Activated CD8-positive, alpha-beta T cell treated with anti-CD3 and anti-CD28 coated beads, Interleukin-2, amount 10 ng/mL, durations not matched to agents 7 days and 5 days (primary cell): ENCODE results near the gene NUP37. TPM values are rescaled to one million over a fixed set of nuclear protein-coding genes. Genes with fewer than 3 reads are reported as not detected.
"Not testable (repeated sequence)": the region's sequence is repeated elsewhere in the genome, so short reads cannot be mapped to it uniquely, and the experiment has no call there.

Experiments
- ATAC-seq: fragments of 150-1000 bp; cut with Tn5 transposase; one replicate; pipeline ENCODE4 v1.10.0; 2021; ENCODE audit warnings: moderate library complexity
- CTCF ChIA-PET: fragments of 350-600 bp; sonication (Branson Sonifier 250); formaldehyde crosslinking; loops from one replicate; lab custom pipeline; 2021; ENCODE audit warnings: antibody characterized with exemption; lab: Charles Lee
- POLR2A ChIA-PET: fragments of 350-600 bp; sonication (Branson Sonifier 250); formaldehyde crosslinking; loops from one replicate; lab custom pipeline; 2021; ENCODE audit warnings: antibody characterized with exemption; lab: Charles Lee
- DNase-seq: peaks from one replicate; pipeline ENCODE4 v3.0.0-alpha.2; 2020
- H3K27ac Mint-ChIP-seq: one replicate; pipeline ENCODE4 v1.8.0; 2021; ENCODE audit warnings: mild to moderate bottlenecking, mixed read lengths
- H3K27me3 Mint-ChIP-seq: one replicate; pipeline ENCODE4 v1.8.0; 2021; ENCODE audit warnings: low read depth, mixed read lengths
- H3K36me3 Mint-ChIP-seq: one replicate; pipeline ENCODE4 v1.8.0; 2021; ENCODE audit warnings: low read depth, mixed read lengths
- H3K4me1 Mint-ChIP-seq: one replicate; pipeline ENCODE4 v1.8.0; 2021; ENCODE audit warnings: low read depth, mixed read lengths
- H3K4me3 Mint-ChIP-seq: one replicate; pipeline ENCODE4 v1.8.0; 2021; ENCODE audit warnings: mild to moderate bottlenecking, mixed read lengths
- H3K9me3 Mint-ChIP-seq: one replicate; pipeline ENCODE4 v1.8.0; 2022; ENCODE audit warnings: mixed read lengths; ENCODE audit not compliant: insufficient read depth
- total RNA-seq, 2 experiments: library from RNA; stranded (reverse); gene quantifications; one replicate each; pipeline ENCODE4 v1.2.3, GENCODE V29; 2021

Gene NUP37
- total RNA-seq, 2 experiments from 2014 or later, result 66.4 to 70.2 TPM

DNA sequence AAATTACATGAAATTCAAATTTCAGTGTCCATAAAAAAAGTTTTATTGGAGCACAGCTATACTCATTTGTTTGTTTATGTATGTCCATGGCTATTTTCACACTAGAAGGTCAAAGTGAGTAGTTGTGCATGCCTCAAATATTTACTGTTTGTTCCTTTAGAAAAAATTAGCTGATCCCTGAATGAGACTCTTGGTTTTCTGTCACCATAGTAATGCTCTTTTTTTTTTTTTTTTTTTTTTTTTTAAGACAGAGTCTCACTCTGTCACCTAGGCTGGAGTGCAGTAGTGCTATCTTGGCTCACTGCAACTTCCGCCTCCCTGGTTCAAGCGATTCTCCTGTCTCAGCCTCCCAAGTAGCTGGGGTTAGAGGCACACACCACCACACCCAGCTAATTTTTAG lies 1.4 kb upstream of the NUP37 start:
- not testable (repeated sequence) for H3K9me3 Mint-ChIP-seq, DNase-seq, H3K27me3 Mint-ChIP-seq, ATAC-seq
- H3K27ac Mint-ChIP-seq, result peak overlapping the region; percentile 87
- ChIA-PET POLR2A (interaction anchor here (2.9 kb wide), 1 partner anchor 60 kb away, joined by 17 read pairs; the partner anchor contains the start of gene WASHC3), CTCF (interaction anchor here (1.9 to 2.4 kb wide), 3 partner anchors 26 to 181 kb away, joined by 4 to 8 read pairs (median 5); no protein-coding TSS in a partner anchor)
- H3K4me3 Mint-ChIP-seq, result peak overlapping the region; percentile 84
- peaks cover 42% of the 10 kb centered on the region for H3K4me1 Mint-ChIP-seq
- peaks cover 39% of the 10 kb centered on the region for H3K36me3 Mint-ChIP-seq

DNA sequence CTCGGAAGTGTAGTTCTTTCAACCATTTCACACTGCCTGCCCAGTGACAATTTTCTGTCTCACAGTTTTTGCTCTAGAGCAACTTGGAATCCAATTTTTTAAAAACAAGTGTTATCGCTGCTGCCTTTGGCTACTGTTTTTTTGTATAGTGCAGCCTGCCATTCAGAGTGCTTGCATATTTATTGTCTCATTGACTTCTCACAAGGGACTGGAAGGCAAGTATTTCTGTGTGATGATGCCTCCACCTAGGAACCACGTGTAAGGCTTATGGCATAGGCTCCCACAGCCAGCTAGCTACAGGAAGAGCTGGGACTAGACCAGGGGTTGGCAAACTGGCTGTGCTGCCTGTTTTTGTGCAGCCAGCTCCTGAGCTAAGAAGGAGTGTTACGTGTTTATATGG lies 972 bp upstream of the NUP37 start:
- Mint-ChIP-seq H3K36me3 (peaks cover 39% of the 10 kb centered on the region), H3K27ac (peak overlapping the region; percentile 87), H3K4me1 (peaks cover 44% of the 10 kb centered on the region), H3K9me3 (no peaks in the 10 kb centered on the region), H3K27me3 (no peaks in the 10 kb centered on the region), H3K4me3 (peak overlapping the region; percentile 84)
- ATAC-seq, result no peak
- POLR2A ChIA-PET, result interaction anchor here (2.9 kb wide), 1 partner anchor 59 kb away, joined by 17 read pairs; the partner anchor contains the start of gene WASHC3
- DNase-seq, result peak; percentile 28
- CTCF ChIA-PET, result interaction anchor here (0.6 to 2.4 kb wide), 5 partner anchors 25 to 362 kb away, joined by 3 to 8 read pairs (median 5); no protein-coding TSS in a partner anchor

DNA sequence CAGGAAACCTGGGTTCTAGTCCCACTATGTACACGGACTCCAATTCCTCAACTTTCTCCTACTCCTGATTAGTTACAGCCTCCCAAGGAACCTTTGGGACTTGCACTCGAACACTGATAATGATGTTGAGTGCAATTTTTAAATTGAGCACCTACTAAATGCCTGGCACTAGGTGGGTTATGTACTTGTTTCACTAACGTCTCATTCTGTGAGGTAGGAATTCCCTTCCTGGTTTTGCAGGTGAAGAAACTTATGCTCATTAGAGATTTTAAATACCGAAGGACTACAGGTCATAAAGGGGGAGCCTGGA lies 605 bp upstream of the NUP37 start:
- peaks cover 44% of the 10 kb centered on the region for H3K4me1 Mint-ChIP-seq
- ChIA-PET POLR2A (interaction anchor here (2.9 kb wide), 1 partner anchor 59 kb away, joined by 17 read pairs; the partner anchor contains the start of gene WASHC3), CTCF (interaction anchor here (0.6 to 2.4 kb wide), 5 partner anchors 25 to 362 kb away, joined by 3 to 8 read pairs (median 5); no protein-coding TSS in a partner anchor)
- no peaks in the 10 kb centered on the region for H3K9me3 Mint-ChIP-seq
- peaks cover 38% of the 10 kb centered on the region for H3K36me3 Mint-ChIP-seq
- DNase-seq (no peak), ATAC-seq (no peak)
- H3K27ac Mint-ChIP-seq, result peak overlapping the region; percentile 87
- no peaks in the 10 kb centered on the region for H3K27me3 Mint-ChIP-seq
- peak overlapping the region; percentile 84 for H3K4me3 Mint-ChIP-seq

DNA sequence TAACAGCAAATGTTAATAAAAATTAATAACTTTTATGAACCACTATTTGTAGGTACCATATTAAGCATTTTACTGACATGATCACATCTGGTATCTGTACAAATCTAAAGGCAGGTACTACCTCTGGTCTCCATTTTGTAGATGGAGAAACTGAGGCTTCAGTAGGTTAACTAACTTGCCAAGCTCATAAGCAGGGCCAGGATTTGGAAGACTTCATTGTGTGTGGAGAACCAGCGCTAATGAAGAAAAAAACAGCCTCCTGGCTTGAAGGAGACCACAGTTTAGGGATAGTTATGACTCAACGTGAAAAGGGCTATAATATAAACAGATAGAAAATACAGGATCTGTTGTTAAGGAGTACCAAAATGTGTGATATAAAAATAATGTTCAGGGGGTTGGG lies 1.0 kb downstream of the NUP37 start:
- CTCF ChIA-PET, result interaction anchor here (1.8 kb wide), 1 partner anchor 9 kb away, joined by 5 read pairs; no protein-coding TSS in a partner anchor
- Mint-ChIP-seq H3K27me3 (no peaks in the 10 kb centered on the region), H3K36me3 (peaks cover 31% of the 10 kb centered on the region), H3K4me1 (peaks cover 40% of the 10 kb centered on the region), H3K9me3 (no peaks in the 10 kb centered on the region), H3K4me3 (peak overlapping the region; percentile 84), H3K27ac (peak overlapping the region; percentile 50)
- no peak for ATAC-seq
- DNase-seq, result no peak
- POLR2A ChIA-PET, result interaction anchor here (1.3 to 2.9 kb wide), 2 partner anchors 9 to 57 kb away, joined by 7 to 17 read pairs; partner anchors contain the start of gene WASHC3

DNA sequence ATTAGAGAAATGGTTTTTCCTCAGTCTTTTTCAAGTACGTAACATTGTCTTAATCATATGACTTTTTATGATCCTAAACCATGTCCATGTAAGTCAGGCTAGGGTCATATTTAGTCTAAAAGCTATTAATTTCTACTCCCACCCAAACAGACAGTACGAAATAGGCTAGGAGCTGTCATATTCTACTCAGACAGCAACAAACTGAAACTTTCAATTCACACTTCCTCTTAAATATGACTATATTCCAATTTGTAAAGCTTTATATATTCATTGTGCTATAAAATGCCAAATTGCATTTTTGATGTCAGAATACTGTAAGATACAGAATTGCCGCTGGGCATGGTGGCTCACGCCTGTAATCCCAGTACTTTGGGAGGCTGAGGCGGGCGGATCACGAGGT lies 3.5 kb downstream of the NUP37 start:
- no peak for DNase-seq
- Mint-ChIP-seq H3K27ac (no peak overlapping the region), H3K9me3 (no peaks in the 10 kb centered on the region), H3K36me3 (peaks cover 30% of the 10 kb centered on the region), H3K27me3 (no peaks in the 10 kb centered on the region), H3K4me3 (no peak overlapping the region), H3K4me1 (peaks cover 19% of the 10 kb centered on the region)
- POLR2A ChIA-PET, result interaction anchor here (1.5 kb wide), 1 partner anchor 55 kb away, joined by 4 read pairs; no protein-coding TSS in a partner anchor
- CTCF ChIA-PET, result no interaction called here
- ATAC-seq, result no peak

DNA sequence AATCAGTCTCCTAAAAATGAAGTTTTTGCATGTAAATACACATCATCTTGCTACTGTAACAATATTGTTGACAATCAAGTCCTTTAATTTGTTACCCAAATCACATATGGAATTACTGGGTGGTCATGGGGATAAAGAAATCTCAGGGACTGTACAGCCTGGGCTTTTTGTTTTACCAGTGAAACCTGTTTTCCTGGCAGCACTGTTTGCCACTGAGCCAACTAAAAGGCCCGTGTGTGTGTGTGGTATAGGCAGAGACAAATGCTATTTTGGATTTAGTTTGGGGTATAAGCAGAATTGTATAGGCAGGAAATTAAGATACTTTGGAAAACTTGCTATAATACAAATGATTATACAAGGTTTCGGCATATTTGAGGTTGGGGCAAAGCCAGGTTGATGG lies 5.7 kb downstream of the NUP37 start:
- CTCF ChIA-PET, result no interaction called here
- H3K27ac Mint-ChIP-seq, result no peak overlapping the region
- no peak for DNase-seq
- H3K27me3 Mint-ChIP-seq, result no peaks in the 10 kb centered on the region
- peaks cover 45% of the 10 kb centered on the region for H3K36me3 Mint-ChIP-seq
- no peaks in the 10 kb centered on the region for H3K9me3 Mint-ChIP-seq
- POLR2A ChIA-PET, result no interaction called here
- H3K4me1 Mint-ChIP-seq, result peaks cover 13% of the 10 kb centered on the region
- H3K4me3 Mint-ChIP-seq, result no peak overlapping the region
- ATAC-seq, result no peak

DNA sequence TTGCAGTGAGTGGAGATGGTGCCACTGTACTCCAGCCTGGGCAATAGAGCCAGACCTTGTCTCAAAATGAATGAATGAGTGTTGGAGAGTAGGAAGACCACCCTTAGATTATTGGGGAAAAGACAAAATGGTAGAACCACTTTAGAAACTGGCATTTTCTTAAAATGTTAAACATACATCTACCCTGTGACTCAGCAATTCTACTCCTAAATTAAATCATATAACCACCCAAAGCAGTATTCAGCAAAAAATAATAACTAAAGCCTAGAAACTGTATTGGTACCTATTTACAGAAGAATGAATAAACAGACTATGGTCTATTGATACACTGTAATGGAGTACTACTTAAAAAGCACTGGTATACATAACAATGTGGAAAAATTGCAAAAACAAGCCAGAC lies 9.1 kb downstream of the NUP37 start:
- POLR2A ChIA-PET, result interaction anchor here (1.2 kb wide), 1 partner anchor 9 kb away, joined by 7 read pairs; the partner anchor contains the start of genes NUP37 and PARPBP
- no peak for DNase-seq
- no peak for ATAC-seq
- Mint-ChIP-seq H3K4me3 (no peak overlapping the region), H3K27me3 (no peaks in the 10 kb centered on the region), H3K9me3 (peaks cover 11% of the 10 kb centered on the region), H3K36me3 (peaks cover 61% of the 10 kb centered on the region), H3K27ac (no peak overlapping the region), H3K4me1 (peaks cover 3% of the 10 kb centered on the region)
- CTCF ChIA-PET, result no interaction called here

DNA sequence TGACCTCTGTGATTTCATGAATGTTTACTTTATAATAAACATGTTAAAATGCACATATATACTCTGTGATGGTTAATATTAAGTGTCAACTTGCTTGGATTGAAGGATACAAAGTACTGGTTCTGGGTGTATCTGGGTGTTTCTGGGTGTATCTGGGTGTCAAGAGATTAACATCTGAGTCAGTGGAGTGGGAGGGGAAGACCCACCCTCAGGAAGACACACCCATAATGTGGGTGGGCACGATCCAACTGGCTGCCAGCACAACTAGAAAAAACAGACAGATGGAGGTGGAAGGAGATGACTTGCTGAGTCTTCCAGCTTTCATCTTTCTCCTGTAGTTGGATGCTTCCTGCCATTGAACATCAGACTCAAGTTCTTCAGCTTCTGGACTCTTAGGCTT lies 11.9 kb downstream of the NUP37 start:
- H3K4me1 Mint-ChIP-seq, result peaks cover 3% of the 10 kb centered on the region
- H3K36me3 Mint-ChIP-seq, result peaks cover 82% of the 10 kb centered on the region
- CTCF ChIA-PET, result interaction anchor here (1.2 kb wide), 1 partner anchor 12 kb away, joined by 3 read pairs; the partner anchor contains the start of genes NUP37 and PARPBP
- no peak overlapping the region for H3K4me3 Mint-ChIP-seq
- DNase-seq (no peak), ATAC-seq (no peak)
- H3K27ac Mint-ChIP-seq, result no peak overlapping the region
- POLR2A ChIA-PET, result no interaction called here
- H3K27me3 Mint-ChIP-seq, result no peaks in the 10 kb centered on the region
- peaks cover 18% of the 10 kb centered on the region for H3K9me3 Mint-ChIP-seq

DNA sequence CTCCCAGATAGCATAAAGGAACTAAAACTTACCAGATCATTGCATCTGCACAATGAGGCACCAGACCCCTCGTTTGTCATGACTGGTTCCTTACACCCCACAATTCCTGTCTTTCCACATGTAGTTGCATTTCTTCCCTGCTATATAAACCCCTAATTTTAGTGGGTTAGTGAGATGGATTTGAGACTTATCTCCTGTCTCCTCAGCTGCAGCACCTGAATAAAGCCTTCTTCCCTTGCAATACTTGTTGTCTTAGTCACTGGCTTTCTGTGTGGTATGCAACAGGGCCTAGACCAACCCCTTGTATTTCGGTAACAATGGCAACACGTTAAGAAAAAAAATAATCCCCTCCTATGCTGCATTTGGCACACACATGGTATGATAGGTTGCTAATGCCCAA lies 13.0 kb downstream of the NUP37 start:
- ATAC-seq, result no peak
- Mint-ChIP-seq H3K4me1 (peaks cover 3% of the 10 kb centered on the region), H3K27ac (no peak overlapping the region), H3K27me3 (no peaks in the 10 kb centered on the region), H3K36me3 (peaks cover 88% of the 10 kb centered on the region), H3K9me3 (peaks cover 18% of the 10 kb centered on the region), H3K4me3 (no peak overlapping the region)
- ChIA-PET CTCF (no interaction called here), POLR2A (no interaction called here)
- no peak for DNase-seq

DNA sequence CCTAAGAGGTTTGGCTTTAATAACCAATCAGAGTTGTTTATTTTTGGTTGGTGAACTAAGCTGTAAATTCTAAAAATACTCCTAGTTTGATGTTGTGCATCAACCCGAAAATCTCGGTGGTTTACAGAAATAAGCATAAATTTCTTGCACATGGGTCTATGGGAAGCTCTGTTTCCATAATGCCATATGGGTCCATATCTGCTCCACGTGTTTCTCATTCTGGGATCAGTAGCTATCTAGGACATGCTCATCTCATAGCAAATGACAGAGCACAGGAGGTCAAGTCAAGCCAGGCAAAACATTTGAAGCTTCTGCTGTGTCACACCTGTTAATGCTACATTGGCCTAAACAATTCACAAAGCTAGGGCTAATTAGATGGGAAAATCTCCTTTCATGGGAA lies 23.1 kb downstream of the NUP37 start:
- no peaks in the 10 kb centered on the region for H3K4me1 Mint-ChIP-seq
- ATAC-seq, result no peak
- H3K36me3 Mint-ChIP-seq, result peaks cover 24% of the 10 kb centered on the region
- CTCF ChIA-PET, result interaction anchor here (1.2 kb wide), 1 partner anchor 13 kb away, joined by 3 read pairs; no protein-coding TSS in a partner anchor
- H3K27ac Mint-ChIP-seq, result no peak overlapping the region
- H3K9me3 Mint-ChIP-seq, result no peaks in the 10 kb centered on the region
- no peak for DNase-seq
- H3K27me3 Mint-ChIP-seq, result no peaks in the 10 kb centered on the region
- POLR2A ChIA-PET, result no interaction called here
- H3K4me3 Mint-ChIP-seq, result no peak overlapping the region

DNA sequence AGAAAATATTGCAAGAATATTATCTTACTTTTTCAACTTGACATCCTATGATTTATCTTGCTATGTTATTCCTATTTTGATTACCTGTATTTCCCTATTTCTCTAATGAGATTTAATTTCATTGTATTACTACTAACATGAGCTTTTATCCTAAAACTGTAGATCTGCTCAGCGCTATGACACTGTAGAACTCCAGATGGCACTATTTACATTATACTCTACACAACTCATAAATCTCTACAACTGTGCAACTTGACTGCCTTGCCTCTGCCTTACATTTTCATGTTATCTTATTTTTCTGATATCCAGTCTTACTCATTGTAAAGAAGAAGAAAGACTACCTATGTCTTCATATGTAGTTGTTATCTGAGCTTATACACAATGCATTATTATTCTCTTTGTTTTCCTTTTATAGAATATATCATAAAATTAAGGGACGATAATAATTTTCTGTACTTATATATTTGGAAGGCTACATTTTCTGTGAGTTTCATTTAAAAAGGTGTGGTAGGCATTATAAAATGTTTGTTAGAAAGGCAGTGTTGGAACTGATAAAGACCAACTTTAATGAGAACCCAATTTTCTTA lies 24.1 kb downstream of the NUP37 start:
- POLR2A ChIA-PET, result no interaction called here
- ATAC-seq (no peak), DNase-seq (no peak)
- H3K4me1 Mint-ChIP-seq, result no peaks in the 10 kb centered on the region
- no peak overlapping the region for H3K4me3 Mint-ChIP-seq
- H3K9me3 Mint-ChIP-seq, result no peaks in the 10 kb centered on the region
- CTCF ChIA-PET, result interaction anchor here (0.5 to 1.7 kb wide), 8 partner anchors 10 to 721 kb away, joined by 3 to 7 read pairs (median 4); partner anchors contain the start of genes NUP37, PARPBP and WASHC3
- H3K36me3 Mint-ChIP-seq, result peaks cover 26% of the 10 kb centered on the region
- H3K27ac Mint-ChIP-seq, result no peak overlapping the region
- H3K27me3 Mint-ChIP-seq, result no peaks in the 10 kb centered on the region

DNA sequence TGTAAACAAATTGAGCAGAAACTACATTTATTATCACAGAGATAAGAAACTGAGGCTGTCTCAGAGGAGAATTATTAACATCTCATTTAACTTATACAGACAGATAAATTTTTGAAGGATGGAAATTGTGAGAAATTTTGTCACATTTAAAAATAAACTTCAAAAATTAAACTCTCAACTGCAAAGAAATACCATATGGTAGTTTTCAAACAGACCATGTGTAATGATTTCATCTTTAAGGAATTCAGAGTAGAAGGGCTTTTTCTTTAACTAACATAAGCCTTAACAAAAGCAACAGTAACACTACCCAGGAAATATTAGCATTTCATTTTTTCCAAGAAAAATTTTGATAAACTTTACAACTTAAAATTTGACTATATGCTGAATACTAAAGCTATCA lies 26.6 kb downstream of the NUP37 start:
- Mint-ChIP-seq H3K4me1 (no peaks in the 10 kb centered on the region), H3K27me3 (no peaks in the 10 kb centered on the region), H3K36me3 (peaks cover 29% of the 10 kb centered on the region), H3K9me3 (no peaks in the 10 kb centered on the region), H3K4me3 (no peak overlapping the region), H3K27ac (no peak overlapping the region)
- DNase-seq (no peak), ATAC-seq (no peak)
- POLR2A ChIA-PET, result no interaction called here
- CTCF ChIA-PET, result interaction anchor here (1.6 kb wide), 1 partner anchor 718 kb away, joined by 3 read pairs; no protein-coding TSS in a partner anchor
